HG03575 (cell line): Measurements from ENCODE around the gene ST6GALNAC1.
"Not testable (repeated sequence)": the region's sequence is repeated elsewhere in the genome, so short reads cannot be mapped to it uniquely, and the experiment has no call there.

Experiments used
- ATAC-seq: cut with Tn5 transposase; IDR thresholded peaks from one replicate; pipeline ENCODE4 v1.9.1; 2021; ENCODE audit not compliant: unreplicated experiment, insufficient number of reproducible peaks, low FRiP score; ENCODE audit errors: extremely low read depth

ST6GALNAC1 gene

GRCh38 chr17:76623271-76624146 is 20.0 kb downstream of the ST6GALNAC1 start:
- no peak for ATAC-seq

GRCh38 chr17:76617838-76618237 is 25.7 kb downstream of the ST6GALNAC1 start:
- no peak for ATAC-seq

- no peak for ATAC-seq
These were observed 28.5 kb downstream of the ST6GALNAC1 start for GRCh38 chr17:76614912-76615617.

- ATAC-seq = not testable (repeated sequence)
These were observed 29.3 kb downstream of the ST6GALNAC1 start for GRCh38 chr17:76614064-76614759.

- ATAC-seq = no peak
These were observed 30.3 kb downstream of the ST6GALNAC1 start for GRCh38 chr17:76612977-76613851.

- ATAC-seq = no peak
These were observed 31.1 kb downstream of the ST6GALNAC1 start for GRCh38 chr17:76612465-76612864.

GRCh38 chr17:76611758-76612157 is 31.8 kb downstream of the ST6GALNAC1 start:
- no peak for ATAC-seq

GRCh38 chr17:76611080-76611749 is 32.3 kb downstream of the ST6GALNAC1 start:
- not testable (repeated sequence) for ATAC-seq

GRCh38 chr17:76606685-76607084 is 36.9 kb downstream of the ST6GALNAC1 start:
- ATAC-seq = not testable (repeated sequence)

GRCh38 chr17:76601065-76601464 is 42.5 kb downstream of the ST6GALNAC1 start:
- no peak for ATAC-seq

GRCh38 chr17:76599694-76600460 is 43.7 kb downstream of the ST6GALNAC1 start:
- ATAC-seq = no peak

GRCh38 chr17:76598004-76598439 is 45.5 kb downstream of the ST6GALNAC1 start:
- no peak for ATAC-seq

- no peak for ATAC-seq
These were observed 46.2 kb downstream of the ST6GALNAC1 start for GRCh38 chr17:76597156-76598003.

GRCh38 chr17:76594690-76595089 is 48.9 kb downstream of the ST6GALNAC1 start:
- ATAC-seq = no peak

- no peak for ATAC-seq
These were observed 49.6 kb downstream of the ST6GALNAC1 start for GRCh38 chr17:76593959-76594358.

GRCh38 chr17:76593384-76593826 is 50.2 kb downstream of the ST6GALNAC1 start:
- ATAC-seq = no peak

- ATAC-seq = no peak
These were observed 55.4 kb downstream of the ST6GALNAC1 start for GRCh38 chr17:76588182-76588581.
